Fibroblast of lung (primary cell): ENCODE data around the gene CAPRIN1. TPM values are rescaled to one million over a fixed set of nuclear protein-coding genes. Genes with fewer than 3 reads are reported as not detected.

Experiments
- DNase-seq, 2 donors: peaks; one replicate each; pipeline versions ENCODE4 v3.0.0 to v3.0.0-alpha.2; 2010; ENCODE audit warnings: low read depth in 2 of 2
- H2AFZ ChIP-seq: 2 replicates; pipeline ENCODE4 v1.5.1; 2012; ENCODE audit warnings: low read length, control low read depth, inconsistent platforms
- H3K27ac ChIP-seq: 2 replicates; pipeline ENCODE4 v1.5.1; 2011; ENCODE audit warnings: low read length, control low read depth; ENCODE audit not compliant: insufficient read depth
- H3K27me3 ChIP-seq: 2 replicates; pipeline ENCODE4 v1.5.1; 2011; ENCODE audit warnings: mild to moderate bottlenecking, low read length; ENCODE audit not compliant: control insufficient read depth, insufficient read depth
- H3K36me3 ChIP-seq: 2 replicates; pipeline ENCODE4 v1.5.1; 2011; ENCODE audit warnings: low read length; ENCODE audit not compliant: control insufficient read depth, insufficient read depth
- H3K4me1 ChIP-seq: 2 replicates; pipeline ENCODE4 v1.5.1; 2011; ENCODE audit warnings: low read length; ENCODE audit not compliant: control insufficient read depth, insufficient read depth; ENCODE audit errors: extremely low read depth
- H3K4me2 ChIP-seq: 2 replicates; pipeline ENCODE4 v1.5.1; 2011; ENCODE audit warnings: low read length, control low read depth; ENCODE audit not compliant: insufficient read depth; ENCODE audit errors: extremely low read depth
- H3K4me3 ChIP-seq, 4 experiments: fragments of 200-600 bp in 1 of 4; sonication (generic) in 1 of 4; replicated peaks in 1 of 4; 2 replicates each; pipeline ENCODE4 v1.5.1; 2011 to 2016; ENCODE audit warnings: low read length in 4 of 4, low read depth in 3 of 4, mild to moderate bottlenecking in 3 of 4, control low read depth in 2 of 4, inconsistent platforms in 1 of 4, mixed read lengths in 1 of 4; ENCODE audit not compliant: insufficient read depth in 1 of 4; ENCODE audit errors: control extremely low read depth in 1 of 4
- H3K79me2 ChIP-seq: 2 replicates; pipeline ENCODE4 v1.5.1; 2012; ENCODE audit warnings: mild to moderate bottlenecking, low read length, inconsistent platforms; ENCODE audit not compliant: control insufficient read depth, insufficient read depth
- H3K9ac ChIP-seq: 2 replicates; pipeline ENCODE4 v1.5.1; 2011; ENCODE audit warnings: mild to moderate bottlenecking, low read length, control low read depth; ENCODE audit not compliant: insufficient read depth
- H3K9me3 ChIP-seq: 2 replicates; pipeline ENCODE4 v1.5.1; 2012; ENCODE audit warnings: low read depth, low read length; ENCODE audit not compliant: control insufficient read depth, insufficient read depth
- H4K20me1 ChIP-seq: 2 replicates; pipeline ENCODE4 v1.5.1; 2011; ENCODE audit warnings: low read length; ENCODE audit not compliant: control insufficient read depth, insufficient read depth; ENCODE audit errors: extremely low read depth
- CTCF ChIP-seq, 2 donors: IDR thresholded peaks in 1 of 2; conservative IDR thresholded peaks in 1 of 2; 1 replicate in 1 of 2; 2 replicates in 1 of 2; pipeline ENCODE4 v1.5.1; 2011 to 2012; ENCODE audit warnings: low read length in 2 of 2, control low read depth in 1 of 2, inconsistent platforms in 1 of 2, low read depth in 1 of 2, mild to moderate bottlenecking in 1 of 2
- EZH2 ChIP-seq: IDR thresholded peaks from 2 replicates; pipeline ENCODE4 v1.5.1; 2012; ENCODE audit warnings: low read length, control low read depth, mild to moderate bottlenecking; ENCODE audit errors: missing control alignments
- polyA plus RNA-seq, 2 donors: library from polyadenylated mRNA; depleted of rRNA in 1 of 2; stranded (reverse) in 1 of 2; unstranded in 1 of 2; fragments of >200 nt; gene quantifications; 2 replicates each; pipeline ENCODE4 v1.2.1, GENCODE V29; 2011 to 2012; ENCODE audit warnings: missing spikeins in 1 of 2
- total RNA-seq: library from RNA; depleted of rRNA; stranded (reverse); fragments of >200 nt; gene quantifications from 2 replicates; pipeline ENCODE4 v1.2.1, GENCODE V29; 2014

CAPRIN1 gene
- total and polyA plus RNA-seq, 2 donors (not counting 1 experiment from before 2014, with no cell fraction given): 203 to 220 TPM

- Histone ChIP-seq H3K9me3 (no peaks in the 10 kb centered on the region), H3K36me3 (no peaks in the 10 kb centered on the region), H3K4me2 (no peak overlapping the region), H3K27ac (no peak overlapping the region), H3K79me2 (no peaks in the 10 kb centered on the region), H3K4me3 (no peak overlapping the region), H4K20me1 (no peaks in the 10 kb centered on the region), H3K9ac (no peak overlapping the region), H3K27me3 (no peaks in the 10 kb centered on the region), H2AFZ (no peak overlapping the region), H3K4me1 (no peaks in the 10 kb centered on the region)
- TF ChIP-seq EZH2 (no peak), CTCF (conservative IDR thresholded peaks at IDR 0.05 in 1 of 2, IDR thresholded peaks at IDR 0.05 in 1 of 2; ENCODE audit: low read depth in 1 of 2, low read length in 2 of 2) (no peak)
- DNase-seq: no peak
These were observed 14.5 kb upstream of the CAPRIN1 start for GRCh38 chr11:34037016-34037415.

- Histone ChIP-seq H4K20me1 (no peaks in the 10 kb centered on the region), H3K4me2 (no peak overlapping the region), H2AFZ (no peak overlapping the region), H3K9me3 (no peaks in the 10 kb centered on the region), H3K36me3 (no peaks in the 10 kb centered on the region), H3K4me3 (no peak overlapping the region), H3K79me2 (no peaks in the 10 kb centered on the region), H3K27ac (no peak overlapping the region), H3K4me1 (no peaks in the 10 kb centered on the region), H3K27me3 (no peaks in the 10 kb centered on the region), H3K9ac (no peak overlapping the region)
- no peak for TF ChIP-seq EZH2
- no peak for TF ChIP-seq CTCF (conservative IDR thresholded peaks at IDR 0.05 in 1 of 2, IDR thresholded peaks at IDR 0.05 in 1 of 2; ENCODE audit: low read depth in 1 of 2, low read length in 2 of 2)
- DNase-seq: no peak
These were observed 11.0 kb upstream of the CAPRIN1 start for GRCh38 chr11:34040571-34040970.

- TF ChIP-seq EZH2: no peak
- TF ChIP-seq CTCF (conservative IDR thresholded peaks at IDR 0.05 in 1 of 2, IDR thresholded peaks at IDR 0.05 in 1 of 2; ENCODE audit: low read depth in 1 of 2, low read length in 2 of 2): no peak
- Histone ChIP-seq H3K9me3 (no peaks in the 10 kb centered on the region), H3K27ac (no peak overlapping the region), H4K20me1 (no peaks in the 10 kb centered on the region), H2AFZ (peak overlapping the region; percentile 52), H3K79me2 (no peaks in the 10 kb centered on the region), H3K9ac (no peak overlapping the region), H3K4me3 (peak overlapping the region in 1 of 4 experiments; percentile 14), H3K27me3 (no peaks in the 10 kb centered on the region), H3K4me2 (no peak overlapping the region), H3K36me3 (no peaks in the 10 kb centered on the region), H3K4me1 (no peaks in the 10 kb centered on the region)
- DNase-seq: peak; percentile 83 to 93
These were observed 6.7 kb upstream of the CAPRIN1 start for GRCh38 chr11:34044664-34045485.
